Measurements from ENCODE around the gene SUPT20HL1. TPM values are rescaled to one million over a fixed set of nuclear protein-coding genes. Genes with fewer than 3 reads are reported as not detected.

Gene SUPT20HL1
- total RNA-seq, 1 experiment from 2014 or later: not detected

DNA sequence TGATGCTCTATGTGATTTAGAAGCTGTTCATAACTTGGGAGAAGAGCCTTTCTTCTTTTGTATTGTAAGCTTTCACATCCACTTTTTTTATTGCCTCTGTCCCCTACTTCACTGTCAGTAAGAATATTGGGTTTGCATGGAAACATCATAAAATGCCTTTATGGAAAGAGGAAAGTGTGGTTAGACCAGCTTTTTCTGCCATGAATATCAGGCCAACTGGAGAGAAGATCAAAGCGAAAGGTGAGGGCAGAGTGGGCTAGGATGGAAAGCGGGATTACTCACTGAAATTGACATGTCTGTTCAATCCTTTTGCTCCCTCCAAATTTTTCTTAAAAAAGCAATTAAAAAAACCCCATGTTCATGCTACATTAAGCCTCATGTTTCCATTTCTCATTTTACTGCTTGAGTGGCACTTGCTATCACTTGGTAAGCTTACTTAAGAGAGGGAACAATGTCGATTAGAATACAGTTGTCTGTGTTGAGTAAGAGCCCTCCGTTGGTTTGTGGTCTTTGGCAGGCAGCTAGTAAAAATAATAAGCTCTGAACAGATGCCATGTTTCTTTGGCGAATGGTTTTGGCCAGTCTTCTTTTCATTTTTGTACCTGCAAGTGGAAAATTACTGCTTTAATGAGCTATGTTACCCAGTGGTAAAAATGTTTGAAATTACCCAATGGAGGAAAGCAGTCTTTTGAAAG lies 35.9 kb downstream of the SUPT20HL1 start:
- DNase-seq (ENCODE audit: low spot score): peak; percentile 44

DNA sequence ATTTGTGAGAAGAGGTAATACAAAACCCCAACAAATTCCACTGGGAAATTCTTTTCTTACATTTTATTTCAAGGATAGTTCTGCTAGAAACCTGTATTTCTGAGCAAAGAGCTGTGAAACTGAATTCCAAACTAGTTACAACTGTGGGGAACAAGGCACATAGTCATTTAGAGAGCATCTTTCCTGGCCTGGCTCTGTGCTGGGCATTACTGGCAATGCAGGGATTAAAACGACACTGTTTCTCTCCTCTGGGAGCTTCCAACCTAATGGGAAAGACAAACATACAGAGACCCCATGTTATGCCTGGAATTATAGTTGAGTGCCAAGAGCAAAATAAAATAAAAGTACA lies 36.5 kb downstream of the SUPT20HL1 start:
- DNase-seq (ENCODE audit: low spot score): no peak

DNA sequence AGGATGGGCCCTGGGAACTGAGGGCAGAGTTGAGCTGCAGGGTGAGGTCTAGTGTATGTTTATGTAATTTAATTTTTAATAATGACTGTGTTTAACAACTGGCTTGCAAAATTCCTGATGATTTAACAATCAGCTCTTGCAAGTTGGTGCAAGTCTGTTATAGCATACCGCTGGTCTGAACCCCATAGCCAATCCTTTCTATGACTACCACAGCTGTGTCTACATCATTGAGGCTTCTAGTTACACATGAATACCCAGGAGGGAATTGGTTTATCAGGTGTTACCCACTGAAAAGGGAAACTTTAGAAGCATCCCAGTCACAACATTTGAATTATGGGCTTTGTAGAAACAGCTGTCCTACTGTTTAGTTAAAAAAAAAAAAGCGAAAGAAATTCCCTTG lies 38.3 kb downstream of the SUPT20HL1 start:
- no peak for DNase-seq (ENCODE audit: low spot score)

DNA sequence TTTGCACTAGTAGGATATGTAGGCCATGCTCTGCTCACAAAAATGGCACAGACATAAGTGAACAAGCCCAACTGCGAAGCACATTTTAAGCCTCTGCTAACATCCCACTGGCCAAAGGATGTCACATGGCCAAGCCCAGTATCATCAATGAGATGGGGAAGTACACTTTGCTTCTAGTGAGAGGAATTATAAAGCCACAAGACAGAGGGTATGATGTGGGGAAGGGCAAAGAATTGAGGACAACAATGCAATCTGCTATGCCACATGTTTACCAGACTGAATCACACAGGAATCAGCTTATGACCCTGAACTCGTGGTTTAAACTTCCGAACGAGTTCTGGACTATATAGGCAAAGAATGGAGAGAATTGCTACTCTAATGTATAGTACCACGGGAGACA lies 39.1 kb downstream of the SUPT20HL1 start:
- no peak for DNase-seq (ENCODE audit: low spot score)

DNA sequence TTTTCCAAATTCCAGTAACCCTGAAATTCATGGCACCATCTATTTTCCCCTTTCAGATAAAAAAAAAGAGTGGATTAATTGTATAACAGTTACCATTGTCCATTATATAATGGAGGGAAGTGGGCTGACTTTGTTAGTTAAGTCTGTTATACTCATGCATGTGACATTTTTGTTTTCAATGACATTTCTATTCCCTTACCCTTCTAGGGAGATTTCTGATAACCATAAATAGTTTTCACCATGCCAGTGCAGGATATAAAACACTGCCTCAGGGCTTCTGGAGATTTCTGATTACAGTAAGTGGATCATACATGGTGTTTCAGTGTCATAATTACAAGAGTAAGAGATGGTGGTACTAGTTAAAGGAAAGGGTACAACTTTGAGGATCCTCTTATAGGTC lies 45.5 kb downstream of the SUPT20HL1 start:
- no peak for DNase-seq (ENCODE audit: low spot score)

Other genes starting within 250 kb of the SUPT20HL1 start
- gene ZFX, start 210.9 kb upstream of the SUPT20HL1 start, total RNA-seq (2014; rRNA removed; shearing (Covaris generic)): 27.1 and 27.2 TPM in 2 replicates
- gene SUPT20HL2, start 46.6 kb upstream of the SUPT20HL1 start, total RNA-seq (2014; rRNA removed; shearing (Covaris generic)): not detected in 2 replicates
- 20.5 and 27.9 TPM in 2 replicates for gene PDK3, start 104.6 kb downstream of the SUPT20HL1 start, total RNA-seq (2014; rRNA removed; shearing (Covaris generic))

Measured in H4 (cell line).